HG03108 (cell line): ENCODE results near the gene CGB5.
A peak's percentile ranks its signal among the peaks of the same experiment; 100 is the strongest.

Experiments
- ATAC-seq: cut with Tn5 transposase; IDR thresholded peaks from one replicate; pipeline ENCODE4 v1.9.1; 2021; ENCODE audit warnings: moderate library complexity; ENCODE audit not compliant: unreplicated experiment

Gene CGB5

DNA sequence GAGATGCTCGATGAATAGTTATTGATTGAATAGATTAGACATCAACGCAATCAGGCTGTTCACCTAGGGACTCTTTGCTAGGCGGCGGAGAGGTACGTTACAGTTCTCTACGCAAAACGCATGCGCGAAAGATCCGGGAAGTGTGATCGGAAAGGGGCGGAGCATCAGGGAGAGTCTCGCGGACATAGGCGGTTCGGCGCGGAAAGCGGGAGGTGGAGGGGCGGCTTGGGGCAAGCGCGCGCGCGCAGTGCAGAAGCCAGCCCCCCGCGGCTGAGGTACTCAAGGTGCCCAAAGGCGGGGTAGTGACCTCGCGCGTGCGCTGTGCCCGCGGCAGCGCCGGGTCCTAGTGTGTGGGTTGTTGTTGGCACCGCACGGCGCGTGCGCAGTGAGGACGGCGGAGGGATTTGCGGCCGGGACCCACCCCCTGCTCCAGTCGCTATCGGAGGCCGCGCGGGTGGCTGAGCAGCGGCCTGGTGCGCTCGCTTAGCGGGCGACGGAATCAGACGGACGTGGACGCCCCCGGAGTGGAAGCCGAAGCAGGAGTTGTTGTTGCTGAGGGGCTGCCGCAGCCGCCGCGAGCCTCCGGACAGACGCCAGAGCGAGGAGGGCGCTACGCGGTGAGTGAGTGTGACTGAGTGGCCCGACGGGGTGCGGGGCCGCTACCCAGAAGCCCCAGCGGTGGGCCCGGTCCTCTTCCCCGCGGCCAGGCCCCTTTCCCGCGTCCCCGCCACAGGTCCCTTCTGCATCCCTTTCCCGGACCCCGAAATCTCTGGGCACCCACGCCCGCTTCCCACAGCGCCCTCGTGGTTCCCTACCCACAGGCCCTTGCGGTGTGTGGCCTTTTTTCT lies 41.6 kb downstream of the CGB5 start, which contains the start of gene SNRNP70:
SNRNP70 (plus strand) TSS at position 432 of the 848 bp plus-strand sequence. CDS start 964 bp downstream, outside the sequence.
- ATAC-seq: peak; percentile 85

DNA sequence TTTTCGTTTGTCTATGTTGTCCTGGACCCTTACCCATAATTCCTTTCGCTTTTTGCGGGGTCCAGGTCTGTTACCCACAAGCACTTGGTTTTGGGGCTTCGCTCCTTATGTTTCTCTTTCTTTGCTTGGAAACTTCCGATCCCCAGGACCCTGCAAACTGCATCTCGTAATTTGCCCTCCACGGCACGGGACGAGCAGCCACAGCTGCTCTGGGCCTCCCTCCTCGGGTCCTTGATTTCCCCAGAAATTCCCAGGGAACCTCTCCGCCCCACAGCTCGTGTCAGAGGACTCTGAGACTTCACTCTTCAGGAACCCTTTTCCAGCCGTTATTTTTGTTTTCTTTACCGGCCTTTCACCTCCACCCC lies 42.2 kb downstream of the CGB5 start:
- no peak for ATAC-seq

DNA sequence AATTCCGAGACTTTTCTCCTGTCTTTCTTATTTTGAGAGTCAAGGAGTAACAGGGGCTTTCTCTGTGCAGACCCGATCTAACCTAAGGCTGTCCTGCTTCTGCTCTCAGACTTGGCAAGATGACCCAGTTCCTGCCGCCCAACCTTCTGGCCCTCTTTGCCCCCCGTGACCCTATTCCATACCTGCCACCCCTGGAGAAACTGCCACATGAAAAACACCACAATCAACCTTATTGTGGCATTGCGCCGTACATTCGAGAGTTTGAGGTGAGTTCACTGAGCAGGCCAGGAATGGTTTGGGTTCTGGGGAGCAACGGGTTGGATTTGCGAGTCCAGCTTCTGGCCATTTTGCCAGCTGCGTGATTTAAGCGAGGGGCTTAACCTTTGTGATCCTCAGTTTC lies 42.6 kb downstream of the CGB5 start:
- ATAC-seq: no peak

DNA sequence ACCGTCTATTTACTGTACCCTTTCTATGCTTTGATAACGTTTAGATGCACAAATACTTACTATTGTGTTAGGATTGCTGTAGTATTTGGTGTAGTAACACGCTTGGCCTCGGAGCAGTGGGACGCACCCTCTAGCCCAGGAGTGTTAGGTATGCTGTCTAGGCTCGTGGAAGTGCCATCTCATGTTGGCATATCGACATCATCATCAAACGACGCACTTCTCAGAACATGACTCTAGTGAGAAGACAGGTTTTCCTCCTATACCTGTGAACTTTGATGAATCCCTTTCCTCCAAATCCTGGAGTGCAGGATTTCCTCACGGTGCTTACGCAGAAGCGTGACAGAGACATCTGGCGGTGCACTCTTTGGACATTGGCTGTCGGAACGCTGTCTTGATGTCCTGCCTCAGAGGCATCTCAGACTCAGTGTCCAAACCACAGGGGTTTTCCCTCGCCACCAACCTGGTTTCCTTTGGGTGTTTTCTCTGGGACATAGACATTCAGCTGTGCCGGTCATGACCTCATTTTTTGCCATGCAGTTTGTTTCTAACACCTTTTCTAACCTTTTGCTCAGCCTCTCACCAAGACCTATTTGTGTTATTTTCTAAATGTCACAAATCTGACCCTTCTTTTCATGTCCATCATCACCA lies 47.9 kb downstream of the CGB5 start:
- ATAC-seq: no peak

DNA sequence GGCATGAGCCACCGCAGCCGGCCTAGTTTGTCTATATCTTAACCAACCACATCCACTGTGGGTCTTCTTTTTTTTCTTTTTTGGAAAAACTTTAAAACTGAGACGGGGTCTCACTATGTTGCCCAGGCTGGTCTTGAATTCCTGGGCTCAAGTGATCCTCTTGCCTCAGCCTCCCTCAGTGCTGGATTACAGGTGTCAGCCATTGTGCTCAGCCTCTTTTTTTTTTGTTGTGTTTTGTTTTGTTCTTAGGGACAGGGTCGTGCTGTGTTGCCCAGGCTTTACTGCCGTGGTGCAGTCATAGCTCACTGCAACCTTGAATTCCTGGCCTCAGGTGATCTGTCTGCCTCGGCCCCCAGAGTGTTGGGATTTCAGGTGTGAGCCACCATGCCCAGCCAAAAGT lies 49.0 kb downstream of the CGB5 start:
- no peak for ATAC-seq
